Endothelial cell of umbilical vein (primary cell): Measurements from ENCODE around the gene TUT7. TPM values are rescaled to one million over a fixed set of nuclear protein-coding genes. Genes with fewer than 3 reads are reported as not detected.

Experiments used
- BruUV-seq: library from RNA; stranded (reverse); fragments of 400-500 nt; replicated peaks from 2 replicates; lab custom pipeline; 2021; lab: Mats Ljungman, UMichigan
- CTCF ChIA-PET: fragments of 300-600, 350-600 bp; sonication (Branson Sonifier 250); formaldehyde crosslinking; loops from one replicate; lab custom pipeline; 2021; ENCODE audit warnings: antibody characterized with exemption, inconsistent platforms; lab: Charles Lee
- POLR2A ChIA-PET: fragments of 300-600, 350-600 bp; sonication (Branson Sonifier 250); formaldehyde crosslinking; loops from one replicate; lab custom pipeline; 2021; ENCODE audit warnings: antibody characterized with exemption, inconsistent platforms; lab: Charles Lee
- DNase-seq: peaks from one replicate; pipeline ENCODE4 v3.0.0-alpha.2; 2011; ENCODE audit warnings: low read depth, low spot score
- FAIRE-seq: peaks from 2 replicates; lab custom pipeline; 2011; peaks lifted over from hg19 to GRCh38; lab: Jason Lieb, UNC
- H2AFZ ChIP-seq: 2 replicates; pipeline ENCODE4 v1.6.0; 2012; ENCODE audit warnings: low read depth, low read length, control low read depth, inconsistent platforms
- H3K27ac ChIP-seq: 2 replicates; pipeline ENCODE4 v1.5.1; 2011; ENCODE audit warnings: low read depth, mild to moderate bottlenecking, control low read depth, low read length, moderate library complexity; ENCODE audit not compliant: insufficient read depth
- H3K27me3 ChIP-seq, 2 experiments: 2 replicates each; pipeline versions ENCODE4 v1.6.0 to v1.6.1; 2011; ENCODE audit warnings: low read length in 2 of 2, mixed read lengths in 1 of 2; ENCODE audit not compliant: control insufficient read depth in 2 of 2, insufficient read depth in 2 of 2
- H3K36me3 ChIP-seq, 2 experiments: 2 replicates in 1 of 2; 3 replicates in 1 of 2; pipeline ENCODE4 v1.5.1; 2011; ENCODE audit warnings: low read length in 2 of 2, mild to moderate bottlenecking in 1 of 2, moderate library complexity in 1 of 2; ENCODE audit not compliant: control insufficient read depth in 2 of 2, insufficient read depth in 2 of 2; ENCODE audit errors: extremely low read depth in 1 of 2
- H3K4me1 ChIP-seq: 3 replicates; pipeline ENCODE4 v1.5.1; 2011; ENCODE audit warnings: mild to moderate bottlenecking, low read length; ENCODE audit not compliant: control insufficient read depth, insufficient read depth; ENCODE audit errors: extremely low read depth
- H3K4me2 ChIP-seq: 2 replicates; pipeline ENCODE4 v1.6.1; 2011; ENCODE audit warnings: low read length, control low read depth, mixed read lengths; ENCODE audit not compliant: insufficient read depth
- H3K4me3 ChIP-seq, 3 experiments: fragments of 200-600 bp in 1 of 3; sonication (generic), shearing (Covaris generic) in 1 of 3; replicated peaks in 1 of 3; 2 replicates each; pipeline ENCODE4 v1.5.1; 2011 to 2016; ENCODE audit warnings: control low read depth in 3 of 3, low read length in 3 of 3, mild to moderate bottlenecking in 2 of 3, inconsistent platforms in 1 of 3, low read depth in 1 of 3, moderate library complexity in 1 of 3; ENCODE audit not compliant: insufficient read depth in 1 of 3
- H3K79me2 ChIP-seq: 2 replicates; pipeline ENCODE4 v1.6.0; 2012; ENCODE audit warnings: low read length, inconsistent platforms; ENCODE audit not compliant: control insufficient read depth, insufficient read depth
- H3K9ac ChIP-seq: replicated peaks from 2 replicates; pipeline ENCODE3; 2011; ENCODE audit warnings: low read length, control low read depth; ENCODE audit not compliant: insufficient read depth; ENCODE audit errors: extremely low read depth
- H3K9me1 ChIP-seq: replicated peaks from 3 replicates; pipeline ENCODE4 v1.6.0; 2011; ENCODE audit warnings: mild to moderate bottlenecking, low read length; ENCODE audit not compliant: control insufficient read depth, insufficient read depth; ENCODE audit errors: extremely low read depth
- H3K9me3 ChIP-seq: replicated peaks from 2 replicates; pipeline ENCODE4 v1.5.1; 2012; ENCODE audit warnings: low read length, inconsistent platforms; ENCODE audit not compliant: control insufficient read depth, insufficient read depth
- H4K20me1 ChIP-seq: replicated peaks from 2 replicates; pipeline ENCODE3; 2011; ENCODE audit warnings: mild to moderate bottlenecking, low read length; ENCODE audit not compliant: control insufficient read depth, insufficient read depth; ENCODE audit errors: extremely low read depth
- CTCF ChIP-seq, 2 donors: IDR thresholded peaks; 1 replicate in 1 of 2; 2 replicates in 1 of 2; pipeline ENCODE4 v1.5.1; 2011; ENCODE audit warnings: low read length in 2 of 2, mild to moderate bottlenecking in 2 of 2, moderate library complexity in 2 of 2, control low read depth in 1 of 2, inconsistent platforms in 1 of 2, low read depth in 1 of 2; ENCODE audit not compliant: insufficient read depth in 1 of 2; ENCODE audit errors: extremely low read depth in 1 of 2
- EZH2 ChIP-seq: IDR thresholded peaks from 2 replicates; pipeline ENCODE4 v1.6.1; 2012; ENCODE audit warnings: borderline replicate concordance, low read depth, mild to moderate bottlenecking, moderate library complexity, low read length, inconsistent platforms; ENCODE audit not compliant: severe bottlenecking
- GATA2 ChIP-seq: IDR thresholded peaks from 2 replicates; pipeline ENCODE4 v1.7.0; 2011; ENCODE audit warnings: low read depth, mild to moderate bottlenecking, moderate library complexity, mixed read lengths, low read length; ENCODE audit not compliant: insufficient read length, insufficient read depth
- JUN ChIP-seq: IDR thresholded peaks from 2 replicates; pipeline ENCODE4 v1.6.1; 2011; ENCODE audit warnings: borderline replicate concordance, low read depth; ENCODE audit not compliant: insufficient read length, insufficient read depth
- MAX ChIP-seq: IDR thresholded peaks from 2 replicates; pipeline ENCODE4 v1.6.1; 2011; ENCODE audit not compliant: insufficient read depth, insufficient read length
- POLR2A ChIP-seq: IDR thresholded peaks from 2 replicates; pipeline ENCODE4 v1.6.1; 2012; ENCODE audit warnings: low read depth, mild to moderate bottlenecking, control low read depth, low read length
- POLR2AphosphoS5 ChIP-seq: IDR thresholded peaks from 2 replicates; pipeline ENCODE4 v1.6.1; 2012; ENCODE audit warnings: low read depth, mild to moderate bottlenecking, control low read depth, low read length, moderate library complexity; ENCODE audit not compliant: insufficient read depth
- dilution Hi-C: fragments of 300-500 bp; cut with MboI; formaldehyde crosslinking; loops from one replicate; pipeline ENCODE4 v1.15.0; 2019; ENCODE audit warnings: low sequenced_read_pairs; ENCODE audit not compliant: extremely low pct_ligation_motif_present
- intact Hi-C: fragments of 100-400 bp; cut with micrococcal nuclease; formaldehyde crosslinking; loops from one replicate; pipeline ENCODE4 v1.10.0; 2022
- polyA plus RNA-seq, 4 experiments: library from polyadenylated mRNA; depleted of rRNA in 3 of 4; stranded (reverse) in 3 of 4; unstranded in 1 of 4; fragments of >200 nt; gene quantifications; 2 replicates each; pipeline versions ENCODE4 v1.2.1 to v1.2.3, GENCODE V29; 2011 to 2012; ENCODE audit warnings: missing spikeins in 1 of 4
- total RNA-seq: library from RNA; stranded (reverse); gene quantifications from 2 replicates; pipeline ENCODE4 v1.2.3, GENCODE V29; 2021

Gene TUT7
- total and polyA plus RNA-seq, 2 donors (not counting 3 experiments of a cell fraction or from before 2014, with no cell fraction given), result 5.1 to 19.0 TPM

GRCh38 chr9:86340356-86341006 is 13.7 kb downstream of the TUT7 start:
- Histone ChIP-seq H3K9me1 (no peaks in the 10 kb centered on the region), H3K9me3 (no peaks in the 10 kb centered on the region), H3K79me2 (no peaks in the 10 kb centered on the region), H4K20me1 (no peaks in the 10 kb centered on the region), H3K4me2 (no peak overlapping the region), H3K4me3 (no peak overlapping the region), H3K9ac (no peak overlapping the region), H3K27me3 (no peaks in the 10 kb centered on the region), H2AFZ (no peak overlapping the region), H3K27ac (no peak overlapping the region), H3K4me1 (no peaks in the 10 kb centered on the region), H3K36me3 (peaks cover 4 to 31% of the 10 kb centered on the region in 2 experiments)
- CTCF ChIA-PET, result interaction anchor here (2.9 kb wide), 1 partner anchor 14 kb away, joined by 8 read pairs; no protein-coding TSS in a partner anchor
- no peak for DNase-seq
- intact Hi-C loops, result no loop called here
- no TSS peak for BruUV-seq
- POLR2A ChIA-PET, result no interaction called here
- no peak for TF ChIP-seq JUN
- no peak for TF ChIP-seq CTCF (IDR thresholded peaks at IDR 0.05; ENCODE audit: extremely low read depth in 1 of 2, insufficient read depth in 1 of 2, low read depth in 1 of 2, low read length in 2 of 2)
- TF ChIP-seq MAX, result no peak
- TF ChIP-seq POLR2AphosphoS5, result no peak
- no peak for TF ChIP-seq EZH2
- no peak for TF ChIP-seq POLR2A
- TF ChIP-seq GATA2, result no peak
- no peak for FAIRE-seq
- dilution Hi-C loops, result no loop called here
